Sigmoid colon (tissue), 7 donors: ENCODE measurements around the gene PYGM. TPM values are rescaled to one million over a fixed set of nuclear protein-coding genes. Genes with fewer than 3 reads are reported as not detected.

Experiments used
- DNase-seq: peaks from one replicate; pipeline ENCODE4 v3.0.0-alpha.2; 2019
- H3K27ac ChIP-seq, 4 donors: fragments of 200-600 bp; sonication (generic); one replicate each; pipeline ENCODE4 v1.5.1; 2016 to 2019; ENCODE audit warnings: mild to moderate bottlenecking in 1 of 4
- H3K27me3 ChIP-seq, 3 donors: fragments of 200-600 bp; sonication (generic); one replicate each; pipeline ENCODE4 v1.5.1; 2019; ENCODE audit warnings: mild to moderate bottlenecking in 1 of 3
- H3K36me3 ChIP-seq, 4 donors: fragments of 200-600 bp; sonication (generic); one replicate each; pipeline ENCODE4 v1.5.1; 2016 to 2019
- H3K4me1 ChIP-seq, 4 donors: fragments of 200-600 bp; sonication (generic); one replicate each; pipeline ENCODE4 v1.5.1; 2017 to 2019
- H3K4me3 ChIP-seq, 4 donors: fragments of 200-600 bp; sonication (generic); one replicate each; pipeline ENCODE4 v1.5.1; 2017 to 2019; ENCODE audit warnings: mild to moderate bottlenecking in 2 of 4, moderate library complexity in 1 of 4
- H3K9me3 ChIP-seq, 4 donors: fragments of 200-600 bp in 3 of 4; sonication (generic) in 3 of 4; one replicate each; pipeline versions ENCODE4 v1.5.1 to v1.6.1; 2013 to 2019
- CTCF ChIP-seq, 4 experiments: fragments of 450-650 bp in 3 of 4; fragments of 200-600 bp in 1 of 4; IDR thresholded peaks; one replicate each; pipeline ENCODE4 v1.5.1; 2016 to 2019; ENCODE audit warnings: antibody characterized with exemption in 4 of 4, mild to moderate bottlenecking in 3 of 4, moderate library complexity in 2 of 4
- EP300 ChIP-seq, 4 donors: sonication (generic); formaldehyde crosslinking; IDR thresholded peaks; one replicate each; pipeline ENCODE4 v1.6.1; 2017; ENCODE audit warnings: antibody characterized with exemption in 4 of 4
- POLR2A ChIP-seq, 2 donors: fragments of 450-650 bp; IDR thresholded peaks; one replicate each; pipeline ENCODE4 v1.6.1; 2016; ENCODE audit warnings: antibody characterized with exemption in 2 of 2, mild to moderate bottlenecking in 2 of 2, moderate library complexity in 2 of 2
- POLR2AphosphoS5 ChIP-seq, 4 donors: sonication (generic); formaldehyde crosslinking; IDR thresholded peaks; one replicate each; pipeline ENCODE4 v1.6.1; 2017; ENCODE audit warnings: antibody characterized with exemption in 4 of 4
- WGBS, 2 donors: extraction: QIAGEN DNeasy Blood & Tissue Kit; methylation state at CpG; one replicate each; pipeline ENCODE4 v1.1.7; 2013; 5-methylcytosine and 5-hydroxymethylcytosine counted together
- intact Hi-C: fragments of 100-400 bp; cut with DNase I; formaldehyde crosslinking; loops from one replicate; pipeline ENCODE4 v1.15.1; 2023
- polyA plus RNA-seq, 3 donors: library from polyadenylated mRNA; stranded (reverse); fragments of 200-250 nt; gene quantifications; one replicate each; pipeline ENCODE4 v1.2.3, GENCODE V29; 2013
- total RNA-seq, 4 donors: library from RNA; depleted of rRNA; stranded (reverse); fragments of >200 nt; gene quantifications; one replicate each; pipeline ENCODE4 v1.1.0, GENCODE V29; 2016
- donor health status: healthy with polysubstance abuse.
- donor health status: Bipolar disorder and iron deficiency.
- donor health status: healthy.

The PYGM gene
- total and polyA plus RNA-seq, 7 donors, result 0.23 to 42.1 (median 10.5) TPM

GRCh38 chr11:64745189-64745520 lies 14.6 kb downstream of the PYGM start:
- intact Hi-C loops, result loop anchor here (2.0 kb wide), 1 partner anchor 34 kb away; the partner anchor contains the start of gene SF1
- Histone ChIP-seq H3K27ac (peak overlapping the region; percentile 95 to 98 (median 96)), H3K9me3 (no peaks in the 10 kb centered on the region), H3K27me3 (no peaks in the 10 kb centered on the region), H3K4me3 (peak overlapping the region; percentile 30 to 86 (median 68)), H3K36me3 (peaks cover 0 to 5% (median 0%) of the 10 kb centered on the region in 4 donors), H3K4me1 (peaks cover 0 to 50% (median 45%) of the 10 kb centered on the region in 4 donors)
- TF ChIP-seq CTCF (IDR thresholded peaks at IDR 0.05) (no peak), EP300 (IDR thresholded peaks at IDR 0.05) (no peak), POLR2AphosphoS5 (IDR thresholded peaks at IDR 0.05) (peak in 2 of 4 donors; percentile 20 to 41), POLR2A (IDR thresholded peaks at IDR 0.05) (no peak)
- DNase-seq, result peak; percentile 89
- WGBS, 2 donors, result 1 to 2% methylated on average over 20 of the region's 20 CpGs

- WGBS, 2 donors, result 1 to 2% methylated on average over 89 of the region's 89 CpGs
Measured at GRCh38 chr11:64744544-64745188, 15.1 kb downstream of the PYGM start.

GRCh38 chr11:64743591-64744543 lies 15.9 kb downstream of the PYGM start, which contains the start of gene RASGRP2:
TSS of gene RASGRP2 (minus strand) at chr11:64744142. CDS start at chr11:64742866, 1,276 bp downstream.
- Histone ChIP-seq H3K9me3 (no peaks in the 10 kb centered on the region), H3K4me1 (peaks cover 0 to 50% (median 45%) of the 10 kb centered on the region in 4 donors), H3K27ac (peak within 1 kb of the TSS; percentile 95 to 98 (median 96)), H3K36me3 (peaks cover 0 to 8% (median 0%) of the 10 kb centered on the region in 4 donors), H3K4me3 (peak within 1 kb of the TSS; percentile 37 to 86 (median 68)), H3K27me3 (no peaks in the 10 kb centered on the region)
- 1 to 2% methylated on average over 57 of the region's 57 CpGs for WGBS, 2 donors
- TF ChIP-seq POLR2A (IDR thresholded peaks at IDR 0.05) (no peak), CTCF (IDR thresholded peaks at IDR 0.05) (peak; percentile 65 to 80 (median 72)), POLR2AphosphoS5 (IDR thresholded peaks at IDR 0.05) (peak; percentile 34 to 74 (median 53))
- DNase-seq, result peak; percentile 93
- intact Hi-C loops, result loop anchor here (2.0 kb wide), 1 partner anchor 35 kb away; the partner anchor contains the start of gene SF1

More at GRCh38 chr11:64744544-64745188, 15.1 kb downstream of the PYGM start:
- peaks cover 0 to 50% (median 45%) of the 10 kb centered on the region in 4 donors for H3K4me1 ChIP-seq
- TF ChIP-seq CTCF (IDR thresholded peaks at IDR 0.05), result no peak
- no peak for TF ChIP-seq EP300 (IDR thresholded peaks at IDR 0.05)
- no peak for TF ChIP-seq POLR2A (IDR thresholded peaks at IDR 0.05)
- TF ChIP-seq POLR2AphosphoS5 (IDR thresholded peaks at IDR 0.05), result no peak
- H3K36me3 ChIP-seq, result no peaks in the 10 kb centered on the region
- intact Hi-C loops, result loop anchor here (2.0 kb wide), 1 partner anchor 34 kb away; the partner anchor contains the start of gene SF1
- DNase-seq, result no peak
- peak overlapping the region; percentile 37 to 86 (median 68) for H3K4me3 ChIP-seq
- H3K9me3 ChIP-seq, result no peaks in the 10 kb centered on the region
- H3K27me3 ChIP-seq, result no peaks in the 10 kb centered on the region
- H3K27ac ChIP-seq, result peak overlapping the region; percentile 95 to 98 (median 96)

GRCh38 chr11:64742889-64743590 lies 16.7 kb downstream of the PYGM start:
- DNase-seq, result peak; percentile 92
- H3K27me3 ChIP-seq, result no peaks in the 10 kb centered on the region
- H3K36me3 ChIP-seq, result peaks cover 0 to 8% (median 0%) of the 10 kb centered on the region in 4 donors
- peaks cover 0 to 50% (median 45%) of the 10 kb centered on the region in 4 donors for H3K4me1 ChIP-seq
- TF ChIP-seq EP300 (IDR thresholded peaks at IDR 0.05) (no peak), CTCF (IDR thresholded peaks at IDR 0.05) (peak; percentile 45 to 76 (median 62)), POLR2A (IDR thresholded peaks at IDR 0.05) (no peak), POLR2AphosphoS5 (IDR thresholded peaks at IDR 0.05) (peak; percentile 20 to 46 (median 30))
- peak overlapping the region; percentile 37 to 86 (median 68) for H3K4me3 ChIP-seq
- peak overlapping the region; percentile 95 to 98 (median 96) for H3K27ac ChIP-seq
- WGBS, 2 donors, result 0 to 1% methylated on average over 58 of the region's 58 CpGs
- intact Hi-C loops, result loop anchor here (1.0 kb wide), 1 partner anchor 21 kb away; no protein-coding TSS in a partner anchor
- no peaks in the 10 kb centered on the region for H3K9me3 ChIP-seq
